HG02763 (cell line): ENCODE measurements around the gene ATG9A.

Experiments
- ATAC-seq: cut with Tn5 transposase; IDR thresholded peaks from one replicate; pipeline ENCODE4 v1.9.1; 2021; ENCODE audit warnings: mild to moderate bottlenecking, moderate library complexity; ENCODE audit not compliant: unreplicated experiment

ATG9A gene

DNA sequence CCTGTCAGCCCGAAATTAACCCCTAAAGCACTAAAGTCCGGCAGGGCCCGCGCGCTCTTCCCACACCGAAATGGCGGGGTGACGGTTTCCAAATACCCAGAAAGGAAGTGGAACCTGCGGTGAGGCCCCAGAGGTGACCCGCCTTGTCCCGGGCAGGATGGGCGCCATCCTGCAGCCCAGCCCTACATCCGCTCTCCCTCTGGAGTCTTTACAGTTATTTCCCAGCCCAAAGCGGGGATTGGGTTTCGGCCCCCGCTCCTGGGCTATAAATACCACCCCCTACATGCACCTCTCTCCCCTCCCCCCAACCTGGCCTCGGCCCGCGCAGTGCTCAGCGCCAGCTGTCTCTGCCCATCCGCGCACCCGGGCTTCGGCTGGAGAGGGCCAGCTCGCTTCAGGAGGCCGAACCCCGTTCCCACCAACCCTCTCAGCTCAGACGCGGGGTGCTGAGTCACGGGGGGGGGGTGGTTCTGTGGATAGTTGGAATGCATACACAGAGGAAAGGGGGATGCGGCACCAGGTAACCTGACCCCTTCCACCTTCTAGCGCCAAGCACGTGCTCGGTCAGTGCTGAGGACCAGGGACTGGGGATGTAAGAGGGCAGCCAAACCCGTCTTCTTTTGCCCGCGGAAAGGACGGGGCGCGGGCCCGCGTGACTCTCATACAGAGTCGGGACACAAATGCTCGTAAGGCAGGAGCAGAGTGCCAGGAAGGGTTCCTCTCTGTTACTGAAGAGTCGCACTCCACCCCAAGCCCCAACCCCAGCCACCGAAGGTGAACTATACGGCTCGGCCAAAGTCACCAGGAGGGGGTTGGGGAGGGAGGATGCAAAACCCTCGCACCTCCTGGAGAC is 23.7 kb upstream of the ATG9A start, which contains the start of gene TUBA4B:
Gene TUBA4B (plus strand): TSS at position 344 of the 853 bp plus-strand sequence. CDS start 165 bp downstream, at position 509.
- peak; percentile 0 for ATAC-seq

- no peak for ATAC-seq
Measured at GRCh38 chr2:219252570-219252899, 23.1 kb upstream of the ATG9A start.

DNA sequence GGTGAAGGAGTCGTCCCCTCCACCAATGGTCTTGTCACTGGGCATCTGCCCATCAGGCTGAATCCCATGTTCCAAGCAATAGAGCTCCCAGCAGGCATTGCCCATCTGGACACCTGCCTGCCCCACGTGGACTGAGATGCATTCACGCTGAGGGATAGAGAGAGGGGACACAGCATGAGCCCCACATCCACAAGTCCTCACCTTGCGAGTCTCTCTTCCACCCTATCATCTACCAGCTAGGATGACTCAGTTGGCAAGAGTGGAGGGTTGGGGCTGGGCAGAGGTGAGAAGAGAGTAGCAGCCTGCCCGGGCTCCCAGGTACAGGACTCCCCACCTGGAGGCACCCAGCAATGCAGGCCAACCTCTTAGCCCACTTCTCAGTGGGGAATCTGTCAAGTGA is 22.6 kb upstream of the ATG9A start:
- ATAC-seq: no peak

DNA sequence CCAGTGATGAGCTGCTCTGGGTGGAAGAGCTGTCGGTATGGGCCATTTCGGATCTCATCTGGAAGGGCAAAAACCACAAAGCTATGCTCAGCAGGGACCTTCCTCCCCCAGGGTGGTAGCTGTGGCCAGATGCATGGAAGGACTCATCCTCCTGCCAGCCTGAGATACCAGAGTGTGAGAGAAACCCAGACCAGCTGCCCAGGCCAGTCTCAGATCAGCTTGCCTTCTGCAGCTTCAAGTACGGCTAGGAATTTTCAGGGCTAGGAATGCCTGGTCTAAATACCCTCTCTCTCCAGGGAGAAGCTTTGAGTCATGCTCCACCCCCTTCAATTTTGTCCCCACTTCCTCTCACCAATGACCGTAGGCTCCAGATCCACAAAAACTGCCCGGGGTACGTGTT is 22.2 kb upstream of the ATG9A start:
- ATAC-seq: no peak

GRCh38 chr2:219250049-219250781 is 20.8 kb upstream of the ATG9A start:
- no peak for ATAC-seq

DNA sequence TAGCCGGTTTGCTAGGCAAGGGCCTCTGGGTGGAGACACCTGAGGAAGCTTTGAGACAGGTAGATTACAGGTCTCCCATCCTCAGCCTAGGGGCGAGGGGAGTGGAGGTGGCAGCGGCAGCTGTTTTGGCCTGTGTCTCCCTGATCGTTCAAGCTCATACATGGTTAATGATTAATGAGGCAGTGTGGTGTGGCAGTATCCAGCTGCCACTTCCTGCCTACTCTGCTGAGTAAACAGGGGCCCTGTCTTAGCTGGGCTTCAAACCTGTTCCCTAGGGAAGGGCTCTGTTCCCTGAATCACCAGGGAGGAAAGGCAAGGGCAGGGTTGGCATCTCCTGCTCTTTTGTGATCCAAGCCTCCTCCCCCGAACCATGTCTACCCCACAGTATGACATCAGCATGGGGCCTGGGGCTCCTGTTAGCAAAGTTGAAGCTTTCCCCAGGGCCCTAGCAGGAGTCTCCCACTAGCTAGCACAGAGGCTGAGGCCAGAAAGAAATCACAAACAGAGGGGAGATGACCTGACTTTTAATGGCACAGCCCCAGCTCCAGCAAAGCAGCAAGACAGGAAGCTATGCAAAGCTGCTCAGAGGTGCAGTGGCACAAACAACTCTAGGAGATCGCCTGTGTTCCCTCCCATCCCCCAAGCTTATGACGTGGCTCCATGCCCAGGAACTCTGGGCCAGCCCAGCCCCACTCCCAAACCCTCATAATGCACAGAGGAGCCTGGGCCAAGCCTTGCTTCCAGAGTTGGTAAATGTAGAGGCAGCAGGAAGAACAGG is 20.0 kb upstream of the ATG9A start:
- peak; percentile 42 for ATAC-seq

DNA sequence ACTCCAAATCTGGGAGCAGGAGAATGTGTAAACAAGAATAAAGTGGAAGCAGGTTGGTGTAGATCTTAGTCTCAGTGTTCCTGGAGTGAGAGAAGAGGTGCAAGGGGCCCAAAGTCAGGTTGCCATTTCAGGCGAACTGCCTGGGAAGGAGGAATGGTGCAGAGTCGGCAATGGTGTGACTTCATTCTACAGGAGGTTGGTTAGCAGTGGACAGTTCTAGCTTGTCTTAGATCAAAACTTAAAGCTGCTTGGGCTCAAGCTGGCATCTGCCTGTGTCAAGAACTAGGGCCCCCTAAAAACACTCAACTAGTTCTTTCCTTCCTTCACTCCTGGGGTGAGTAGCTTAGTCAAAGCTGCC is 19.4 kb upstream of the ATG9A start:
- ATAC-seq: no peak

DNA sequence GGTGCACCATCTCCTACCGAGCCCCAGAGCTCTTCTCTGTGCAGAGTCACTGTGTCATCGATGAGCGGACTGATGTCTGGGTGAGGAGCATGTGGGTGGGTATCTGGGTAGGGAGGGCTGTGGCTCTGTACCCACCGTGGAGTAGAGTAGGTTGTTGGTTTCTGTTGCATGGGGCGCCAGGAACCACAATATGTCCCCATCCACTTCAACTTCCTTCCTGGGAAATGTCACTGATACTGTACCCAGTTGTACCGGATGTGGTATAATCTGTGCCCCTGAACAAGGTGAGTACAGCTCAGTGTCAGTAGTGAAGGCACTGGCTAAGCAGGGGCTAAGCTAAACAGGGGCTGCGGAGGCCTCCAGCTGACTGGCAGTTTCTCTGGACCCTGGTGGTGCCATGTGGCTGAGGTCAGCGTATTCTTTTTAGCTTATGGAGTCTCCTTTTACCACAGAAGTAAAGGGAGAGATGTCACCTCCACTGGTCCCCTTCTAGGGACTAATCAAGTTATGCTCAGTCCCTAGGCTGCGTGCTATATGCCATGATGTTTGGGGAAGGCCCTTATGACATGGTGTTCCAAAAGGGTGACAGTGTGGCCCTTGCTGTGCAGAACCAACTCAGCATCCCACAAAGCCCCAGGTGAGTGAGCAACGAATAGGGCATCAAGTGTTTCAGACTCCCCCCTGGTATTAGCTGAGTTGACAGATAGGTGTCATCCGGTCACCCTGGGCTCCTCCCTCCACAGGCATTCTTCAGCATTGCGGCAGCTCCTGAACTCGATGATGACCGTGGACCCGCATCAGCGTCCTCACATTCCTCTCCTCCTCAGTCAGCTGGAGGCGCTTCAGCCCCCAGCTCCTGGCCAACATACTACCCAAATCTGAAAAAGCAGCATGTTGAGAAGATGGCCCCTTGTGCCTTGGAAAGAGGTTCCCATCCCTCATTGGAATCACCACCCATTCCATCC is 18.5 kb upstream of the ATG9A start:
- ATAC-seq: no peak

DNA sequence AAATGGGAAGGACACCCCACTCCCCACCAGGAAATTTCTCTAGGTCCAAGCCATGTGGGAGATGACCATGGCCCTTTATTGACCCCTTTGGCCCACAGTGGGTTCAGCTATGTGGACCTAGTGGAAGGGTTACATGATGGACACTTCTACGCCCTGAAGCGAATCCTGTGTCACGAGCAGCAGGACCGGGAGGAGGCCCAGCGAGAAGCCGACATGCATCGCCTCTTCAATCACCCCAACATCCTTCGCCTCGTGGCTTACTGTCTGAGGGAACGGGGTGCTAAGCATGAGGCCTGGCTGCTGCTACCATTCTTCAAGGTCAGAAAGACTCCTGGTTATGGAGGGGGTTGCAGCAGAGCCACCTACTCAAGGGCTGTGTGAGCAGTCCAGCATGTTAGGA is 17.1 kb upstream of the ATG9A start:
- ATAC-seq: no peak

GRCh38 chr2:219245899-219246230 is 16.4 kb upstream of the ATG9A start:
- no peak for ATAC-seq

DNA sequence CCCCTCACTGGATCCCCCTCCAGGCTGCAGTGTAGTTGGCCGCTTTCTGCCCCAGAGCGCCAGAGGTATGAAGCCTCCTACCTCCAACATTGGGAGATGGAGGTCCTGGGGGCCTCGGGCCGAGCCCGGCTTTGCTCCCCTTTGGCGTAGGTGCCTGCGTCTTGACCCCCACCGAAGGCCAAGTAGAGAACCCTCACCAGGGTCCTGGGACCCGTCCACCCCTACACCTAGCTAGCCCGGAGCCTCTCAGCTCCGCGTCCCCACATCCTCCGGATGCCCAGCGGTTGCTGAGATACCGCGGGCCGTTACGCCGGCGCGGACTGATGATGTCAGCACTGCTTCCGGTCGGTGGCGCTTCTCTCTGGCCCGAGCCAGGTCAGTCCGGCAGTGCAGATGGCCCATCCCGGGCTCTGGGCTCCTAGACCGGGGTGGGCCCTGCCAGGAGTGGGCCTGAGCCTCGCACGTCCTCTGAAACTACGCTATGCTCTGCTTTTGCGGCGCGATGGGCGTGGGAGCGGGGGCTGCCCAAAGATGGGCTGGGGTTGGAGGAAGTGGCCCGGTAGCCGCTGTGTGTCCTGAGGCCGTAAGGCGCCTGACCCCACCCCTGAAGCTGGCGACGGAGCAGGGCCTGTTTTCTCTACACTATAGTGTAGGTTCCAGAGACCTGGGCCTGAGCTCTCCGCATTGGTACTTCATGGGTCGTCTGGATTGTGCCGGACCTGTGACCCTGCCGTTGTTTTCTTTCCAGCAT is 15.9 kb upstream of the ATG9A start, which contains the start of the genes GLB1L and STK16:
Gene GLB1L (minus strand): TSS at position 297 of the 751 bp plus-strand sequence. CDS start 1,871 bp downstream, outside the sequence.
Gene STK16 (plus strand): TSS at position 332 of the 751 bp plus-strand sequence. CDS start 521 bp downstream, outside the sequence.
- peak; percentile 67 for ATAC-seq

- ATAC-seq: no peak
Measured at GRCh38 chr2:219244789-219245147, 15.3 kb upstream of the ATG9A start.

GRCh38 chr2:219243291-219243761 is 13.9 kb upstream of the ATG9A start:
- no peak for ATAC-seq

DNA sequence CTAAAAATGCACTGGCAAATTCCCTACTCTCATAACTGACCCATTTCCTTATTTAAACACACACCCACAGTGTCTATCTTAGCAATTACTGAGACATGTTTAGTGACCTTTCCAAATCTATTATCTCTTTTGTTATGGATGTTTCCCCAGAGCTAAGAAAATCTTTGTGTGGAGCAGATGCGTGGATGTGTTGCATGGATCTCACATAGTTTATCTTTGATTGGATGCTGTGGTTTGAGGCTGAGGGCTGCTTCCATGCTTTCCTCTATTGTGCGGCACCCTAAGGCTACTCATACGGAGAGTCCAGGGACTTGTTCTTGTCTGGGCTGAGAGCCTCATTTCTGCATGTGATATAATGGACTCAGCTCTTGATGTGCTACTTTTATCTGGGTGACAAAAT is 4.9 kb upstream of the ATG9A start:
- no peak for ATAC-seq

DNA sequence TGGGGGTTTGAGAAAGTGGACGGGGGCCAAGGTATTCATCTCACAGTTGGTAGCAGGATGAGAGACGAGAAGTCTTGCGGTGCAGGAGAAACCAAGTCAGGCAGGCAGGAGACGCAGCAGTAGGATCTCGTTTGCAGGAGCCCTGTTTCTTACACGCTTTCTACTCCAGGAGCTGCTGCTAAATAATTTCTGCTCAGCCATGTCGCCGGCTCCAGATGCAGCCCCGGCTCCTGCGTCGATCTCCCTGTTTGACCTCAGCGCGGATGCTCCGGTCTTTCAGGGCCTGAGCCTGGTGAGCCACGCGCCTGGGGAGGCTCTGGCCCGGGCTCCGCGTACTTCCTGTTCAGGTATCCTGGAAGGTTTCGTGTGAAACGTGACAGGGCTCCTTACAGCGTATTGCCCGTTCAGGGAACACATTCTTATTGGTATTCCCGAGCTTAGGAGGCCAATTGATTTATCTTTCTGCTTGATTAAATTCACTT is 664 bp upstream of the ATG9A start:
- no peak for ATAC-seq

- peak; percentile 2 for ATAC-seq
Measured at GRCh38 chr2:219228911-219229304, 528 bp downstream of the ATG9A start.

GRCh38 chr2:219228041-219228910 is 1.2 kb downstream of the ATG9A start:
- ATAC-seq: no peak

DNA sequence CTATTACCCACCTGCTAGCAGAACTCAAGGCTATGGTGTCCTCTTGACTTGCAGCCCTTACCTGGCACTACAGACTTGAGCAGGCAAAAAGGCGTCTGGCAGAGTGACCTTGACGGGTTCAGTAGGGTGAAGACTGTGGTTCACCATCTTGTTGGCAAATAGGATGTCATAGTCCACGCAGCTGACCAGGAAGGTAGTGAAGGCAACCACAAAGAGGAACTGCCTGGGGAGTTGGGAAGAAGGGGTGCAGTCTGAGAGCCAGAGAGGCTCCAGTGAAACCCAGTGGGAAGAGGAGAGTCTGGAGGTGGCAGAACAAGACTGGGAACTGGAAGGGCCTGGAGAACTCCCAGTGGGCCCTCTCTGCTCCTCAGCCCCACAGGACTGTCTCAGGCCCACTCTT is 4.1 kb downstream of the ATG9A start:
- no peak for ATAC-seq
